Smooth muscle cell (in vitro differentiated cells): Measurements from ENCODE around the gene ALLC. TPM values are rescaled to one million over a fixed set of nuclear protein-coding genes. Genes with fewer than 3 reads are reported as not detected.

Experiments used
- DNase-seq: peaks from one replicate; lab custom pipeline; 2025; ENCODE audit not compliant: unreplicated experiment; lab: John Stamatoyannopoulos, UW
- H2AFZ ChIP-seq: fragments of 200-600 bp; sonication (generic); 2 replicates; pipeline ENCODE4 v1.6.0; 2016; ENCODE audit warnings: antibody characterized with exemption, low read depth, mild to moderate bottlenecking
- H3F3A ChIP-seq: fragments of 200-600 bp; sonication (generic); 2 replicates; pipeline ENCODE4 v1.6.0; 2017; ENCODE audit warnings: antibody characterized with exemption, low read depth
- H3K27ac ChIP-seq: fragments of 200-600 bp; sonication (generic); 2 replicates; pipeline ENCODE4 v1.5.1; 2016; ENCODE audit warnings: low read depth, mild to moderate bottlenecking
- H3K27me3 ChIP-seq: fragments of 200-600 bp; sonication (generic); 2 replicates; pipeline ENCODE4 v1.6.1; 2016; ENCODE audit warnings: low read depth, mild to moderate bottlenecking
- H3K36me3 ChIP-seq: fragments of 200-600 bp; sonication (generic); 2 replicates; pipeline ENCODE4 v1.5.1; 2016; ENCODE audit warnings: low read depth
- H3K4me1 ChIP-seq: fragments of 200-600 bp; sonication (generic); 2 replicates; pipeline ENCODE4 v1.5.1; 2016; ENCODE audit warnings: low read depth
- H3K4me2 ChIP-seq: fragments of 200-600 bp; sonication (generic); 2 replicates; pipeline ENCODE4 v1.6.0; 2016; ENCODE audit warnings: mild to moderate bottlenecking
- H3K4me3 ChIP-seq: fragments of 200-600 bp; sonication (generic); 2 replicates; pipeline ENCODE4 v1.5.1; 2016; ENCODE audit warnings: mild to moderate bottlenecking
- H3K79me2 ChIP-seq: fragments of 200-600 bp; sonication (generic); 2 replicates; pipeline ENCODE4 v1.6.0; 2016; ENCODE audit warnings: low read depth, mild to moderate bottlenecking
- H3K9ac ChIP-seq: fragments of 200-600 bp; sonication (generic); 2 replicates; pipeline ENCODE4 v1.6.0; 2016; ENCODE audit warnings: low read depth
- H3K9me3 ChIP-seq: fragments of 200-600 bp; sonication (generic); replicated peaks from 2 replicates; pipeline ENCODE4 v1.5.1; 2016; ENCODE audit warnings: low read depth
- H4K20me1 ChIP-seq: fragments of 200-600 bp; sonication (generic); 2 replicates; pipeline ENCODE4 v1.6.0; 2016; ENCODE audit warnings: low read depth
- WGBS: methylation state at CpG from one replicate; pipeline ENCODE4 v1.1.7; 2016; ENCODE audit warnings: low lambda C conversion rate; 5-methylcytosine and 5-hydroxymethylcytosine counted together
- polyA plus RNA-seq: library from polyadenylated mRNA; unstranded; fragments of >200 nt; fragmentation: Nextera tagmentation; extraction: Ambion mirVana; gene quantifications from 2 replicates; pipeline ENCODE4 v1.2.1, GENCODE V29; 2016
- total RNA-seq: library from RNA; depleted of rRNA; stranded (reverse); fragments of >200 nt; gene quantifications from 2 replicates; pipeline ENCODE4 v1.2.3, GENCODE V29; 2014
- TF ChIP-seq, protein P1 (sequence below): fragments of 200-600 bp; sonication (generic); IDR thresholded peaks from 2 replicates; pipeline ENCODE4 v1.5.1; 2017; ENCODE audit warnings: borderline replicate concordance, mild to moderate bottlenecking, antibody characterized with exemption; ENCODE audit not compliant: insufficient read depth, poor library complexity, severe bottlenecking

The ALLC gene
- total and polyA plus RNA-seq, 2 experiments from 2014 or later = not detected

DNA sequence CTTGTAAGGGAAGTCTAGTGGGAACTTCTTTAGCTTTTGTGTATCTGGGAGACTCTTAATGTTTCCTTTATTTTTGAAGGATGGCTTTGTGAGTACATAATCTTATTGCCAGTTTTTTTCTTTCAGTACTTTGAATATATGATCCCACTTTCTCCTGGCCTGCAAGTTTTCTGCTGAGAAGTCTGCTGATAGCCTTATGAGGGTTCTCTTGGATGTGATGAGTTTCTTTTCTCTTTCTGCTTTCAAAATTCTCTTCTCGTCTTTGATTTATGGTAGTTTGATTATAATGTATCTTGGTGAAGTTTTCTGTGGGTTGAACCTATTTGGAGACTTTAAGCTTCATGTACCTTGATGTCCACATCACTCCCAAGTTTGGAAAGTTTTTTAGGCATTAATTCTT is 35.0 kb upstream of the ALLC start:
- Histone ChIP-seq H4K20me1 (no peaks in the 10 kb centered on the region), H3K4me1 (no peaks in the 10 kb centered on the region), H3F3A (no peaks in the 10 kb centered on the region), H3K9ac (no peak overlapping the region), H3K27me3 (no peaks in the 10 kb centered on the region), H3K79me2 (no peaks in the 10 kb centered on the region), H3K9me3 (no peaks in the 10 kb centered on the region), H3K27ac (no peak overlapping the region), H3K4me2 (no peak overlapping the region), H3K36me3 (no peaks in the 10 kb centered on the region), H3K4me3 (no peak overlapping the region), H2AFZ (no peak overlapping the region)
- TF ChIP-seq, protein P1, sequence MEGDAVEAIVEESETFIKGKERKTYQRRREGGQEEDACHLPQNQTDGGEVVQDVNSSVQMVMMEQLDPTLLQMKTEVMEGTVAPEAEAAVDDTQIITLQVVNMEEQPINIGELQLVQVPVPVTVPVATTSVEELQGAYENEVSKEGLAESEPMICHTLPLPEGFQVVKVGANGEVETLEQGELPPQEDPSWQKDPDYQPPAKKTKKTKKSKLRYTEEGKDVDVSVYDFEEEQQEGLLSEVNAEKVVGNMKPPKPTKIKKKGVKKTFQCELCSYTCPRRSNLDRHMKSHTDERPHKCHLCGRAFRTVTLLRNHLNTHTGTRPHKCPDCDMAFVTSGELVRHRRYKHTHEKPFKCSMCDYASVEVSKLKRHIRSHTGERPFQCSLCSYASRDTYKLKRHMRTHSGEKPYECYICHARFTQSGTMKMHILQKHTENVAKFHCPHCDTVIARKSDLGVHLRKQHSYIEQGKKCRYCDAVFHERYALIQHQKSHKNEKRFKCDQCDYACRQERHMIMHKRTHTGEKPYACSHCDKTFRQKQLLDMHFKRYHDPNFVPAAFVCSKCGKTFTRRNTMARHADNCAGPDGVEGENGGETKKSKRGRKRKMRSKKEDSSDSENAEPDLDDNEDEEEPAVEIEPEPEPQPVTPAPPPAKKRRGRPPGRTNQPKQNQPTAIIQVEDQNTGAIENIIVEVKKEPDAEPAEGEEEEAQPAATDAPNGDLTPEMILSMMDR = no peak
- WGBS = 84% methylated on average over 1 of the region's 1 CpG
- no peak for DNase-seq

DNA sequence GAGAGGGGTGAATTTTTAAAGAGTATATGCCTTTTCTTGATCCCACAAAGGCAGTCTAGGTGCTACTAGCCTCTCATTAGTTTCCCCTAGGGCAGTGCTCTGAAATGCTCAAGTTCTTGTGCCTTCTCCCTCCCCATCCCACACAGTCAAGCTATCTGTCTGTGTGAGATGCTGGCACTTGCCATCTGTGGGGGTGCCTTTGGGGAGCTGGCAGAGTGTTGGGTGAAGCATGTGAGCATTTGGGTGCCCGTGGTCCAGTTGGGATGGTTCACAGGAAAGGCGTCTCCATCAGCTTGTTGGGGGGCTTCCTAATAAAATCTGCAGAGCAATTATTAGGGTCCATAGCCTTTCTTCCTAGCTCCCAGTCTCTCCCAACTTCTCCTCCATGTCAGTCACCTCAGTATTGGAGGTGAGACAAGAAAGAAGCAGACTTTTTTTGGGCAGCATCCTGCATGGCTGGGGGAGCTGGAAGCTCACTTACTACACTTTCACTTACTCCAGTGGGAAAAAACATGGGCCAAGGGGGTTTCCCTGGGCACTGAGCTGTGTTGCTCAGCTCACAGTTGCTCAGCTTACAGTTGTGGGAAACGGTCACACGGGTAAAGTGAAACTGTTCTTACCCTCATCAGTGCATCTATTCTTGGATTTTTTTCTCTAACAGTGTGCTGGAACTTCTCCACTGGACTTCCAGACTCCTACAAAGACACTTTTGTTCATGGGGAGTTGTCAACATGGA is 33.8 kb upstream of the ALLC start:
- no peak overlapping the region for H3K27ac ChIP-seq
- no peak overlapping the region for H3K4me2 ChIP-seq
- TF ChIP-seq, protein P1 = no peak
- H3K9ac ChIP-seq = no peak overlapping the region
- no peak overlapping the region for H2AFZ ChIP-seq
- H3K4me3 ChIP-seq = no peak overlapping the region
- 86% methylated on average over 4 of the region's 4 CpGs for WGBS
- H3K9me3 ChIP-seq = no peaks in the 10 kb centered on the region
- H3K79me2 ChIP-seq = no peaks in the 10 kb centered on the region
- H3K27me3 ChIP-seq = no peaks in the 10 kb centered on the region
- H3K4me1 ChIP-seq = no peaks in the 10 kb centered on the region
- DNase-seq = no peak
- H3F3A ChIP-seq = no peaks in the 10 kb centered on the region
- H4K20me1 ChIP-seq = no peaks in the 10 kb centered on the region
- no peaks in the 10 kb centered on the region for H3K36me3 ChIP-seq

DNA sequence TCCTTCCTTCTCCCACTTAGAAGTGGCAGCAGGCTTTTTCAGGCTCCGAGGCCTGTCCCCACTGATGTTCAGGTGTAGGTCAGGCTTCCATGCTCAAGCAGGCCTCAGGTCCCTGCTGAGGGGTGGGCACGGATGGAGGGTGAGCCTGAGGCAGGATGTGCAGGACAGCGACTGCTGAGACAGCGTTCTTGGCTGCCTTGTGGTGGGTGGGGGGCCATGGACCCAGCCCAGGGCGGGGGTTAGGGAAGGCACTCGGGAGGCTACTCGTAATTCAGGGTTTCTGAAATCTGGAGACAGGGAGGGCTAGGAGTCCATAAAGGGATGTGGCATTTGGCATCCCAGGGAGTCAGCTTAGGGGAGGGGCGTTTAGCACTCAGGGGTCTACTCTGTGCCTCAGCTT is 32.8 kb upstream of the ALLC start:
- no peak overlapping the region for H3K4me3 ChIP-seq
- H3K27me3 ChIP-seq = no peaks in the 10 kb centered on the region
- no peaks in the 10 kb centered on the region for H3F3A ChIP-seq
- no peak for DNase-seq
- no peak overlapping the region for H2AFZ ChIP-seq
- H3K9ac ChIP-seq = no peak overlapping the region
- no peaks in the 10 kb centered on the region for H3K36me3 ChIP-seq
- no peak overlapping the region for H3K4me2 ChIP-seq
- TF ChIP-seq, protein P1 = no peak
- H4K20me1 ChIP-seq = no peaks in the 10 kb centered on the region
- no peaks in the 10 kb centered on the region for H3K4me1 ChIP-seq
- H3K27ac ChIP-seq = no peak overlapping the region
- H3K9me3 ChIP-seq = no peaks in the 10 kb centered on the region
- H3K79me2 ChIP-seq = no peaks in the 10 kb centered on the region
- WGBS = 92% methylated on average over 8 of the region's 8 CpGs

DNA sequence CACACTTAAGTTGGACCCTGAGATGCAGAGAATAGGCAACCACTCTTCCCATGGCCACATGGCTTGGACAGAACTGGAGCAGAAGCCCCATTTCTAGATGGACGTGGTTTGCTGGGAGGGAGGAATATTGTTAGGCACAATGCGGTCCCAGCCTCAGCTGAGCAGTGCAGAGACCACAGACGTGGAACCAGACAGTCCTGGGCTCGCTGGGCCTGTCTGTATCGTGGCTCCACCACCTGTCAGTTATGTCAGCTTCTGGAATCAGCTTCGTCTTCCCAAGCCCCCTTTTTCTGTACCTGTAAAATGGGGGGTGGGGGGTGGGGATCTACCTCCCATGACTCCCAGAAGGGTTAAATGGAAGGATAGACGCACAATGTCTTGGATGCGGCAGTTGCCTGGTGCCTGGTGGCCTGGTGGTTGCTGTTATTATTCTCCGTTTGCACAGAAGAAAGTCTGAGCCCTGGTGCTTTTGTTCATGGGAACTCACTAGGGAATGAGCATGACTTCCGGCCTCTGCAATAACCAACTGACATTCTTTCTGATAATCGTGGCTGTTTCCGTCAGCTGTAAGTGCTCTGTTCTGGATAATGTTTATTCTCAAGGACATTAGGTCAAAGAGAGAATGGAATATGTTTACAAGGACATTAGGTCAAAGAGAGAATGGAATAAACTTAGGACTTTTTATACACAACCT is 31.7 kb upstream of the ALLC start:
- Histone ChIP-seq H3F3A (no peaks in the 10 kb centered on the region), H3K27me3 (no peaks in the 10 kb centered on the region), H3K9me3 (no peaks in the 10 kb centered on the region), H2AFZ (no peak overlapping the region), H3K4me2 (no peak overlapping the region), H3K4me3 (no peak overlapping the region), H3K79me2 (no peaks in the 10 kb centered on the region), H4K20me1 (no peaks in the 10 kb centered on the region), H3K36me3 (no peaks in the 10 kb centered on the region), H3K9ac (no peak overlapping the region), H3K27ac (no peak overlapping the region), H3K4me1 (no peaks in the 10 kb centered on the region)
- no peak for DNase-seq
- TF ChIP-seq, protein P1 = no peak
- WGBS = 76% methylated on average over 12 of the region's 12 CpGs
